ENCODE measurements around the gene CAMK4. TPM values are rescaled to one million over a fixed set of nuclear protein-coding genes. Genes with fewer than 3 reads are reported as not detected.

CAMK4 gene
- total and polyA plus RNA-seq, 2 donors (not counting 3 experiments of a cell fraction or from before 2014, with no cell fraction given), result 2.2 to 5.4 TPM

- no peaks in the 10 kb centered on the region for H3K27me3 ChIP-seq (ENCODE audit: control insufficient read depth in 2 of 2, insufficient read depth in 2 of 2, low read length in 2 of 2)
- CTCF ChIA-PET, result no interaction called here
- no peaks in the 10 kb centered on the region for H3K79me2 ChIP-seq (ENCODE audit: control insufficient read depth, insufficient read depth, low read length)
- H3K36me3 ChIP-seq (ENCODE audit: control insufficient read depth in 2 of 2, extremely low read depth in 1 of 2, insufficient read depth in 2 of 2, low read length in 2 of 2), result no peaks in the 10 kb centered on the region
- no peaks in the 10 kb centered on the region for H3K9me1 ChIP-seq (replicated peaks; ENCODE audit: control insufficient read depth, extremely low read depth, insufficient read depth, low read length)
- no TSS peak for BruUV-seq (replicated peaks)
- TF ChIP-seq FOS (IDR thresholded peaks at IDR 0.05; ENCODE audit: borderline replicate concordance, insufficient read depth, low read length) (no peak), MYC (IDR thresholded peaks at IDR 0.05; ENCODE audit: low read depth, low read length) (no peak), POLR2A (IDR thresholded peaks at IDR 0.05; ENCODE audit: low read depth, low read length) (no peak), EZH2 (IDR thresholded peaks at IDR 0.05; ENCODE audit: borderline replicate concordance, low read depth, low read length, severe bottlenecking) (no peak), POLR2AphosphoS5 (IDR thresholded peaks at IDR 0.05; ENCODE audit: insufficient read depth, low read depth, low read length) (no peak), GATA2 (IDR thresholded peaks at IDR 0.05; ENCODE audit: insufficient read depth, insufficient read length, low read depth, low read length) (no peak), MAX (IDR thresholded peaks at IDR 0.05; ENCODE audit: insufficient read depth, insufficient read length) (no peak), CTCF (IDR thresholded peaks at IDR 0.05; ENCODE audit: extremely low read depth in 1 of 2, insufficient read depth in 1 of 2, low read depth in 1 of 2, low read length in 2 of 2) (no peak), JUN (IDR thresholded peaks at IDR 0.05; ENCODE audit: borderline replicate concordance, insufficient read depth, insufficient read length, low read depth) (no peak)
- H2AFZ ChIP-seq (ENCODE audit: low read depth, low read length), result no peak overlapping the region
- H4K20me1 ChIP-seq (replicated peaks; ENCODE audit: control insufficient read depth, extremely low read depth, insufficient read depth, low read length), result no peaks in the 10 kb centered on the region
- dilution Hi-C loops (cut with MboI; ENCODE audit: extremely low pct_ligation_motif_present, low sequenced_read_pairs), result no loop called here
- POLR2A ChIA-PET, result no interaction called here
- no peak for DNase-seq (ENCODE audit: low read depth, low spot score)
- no peak overlapping the region for H3K27ac ChIP-seq (ENCODE audit: insufficient read depth, low read depth, low read length)
- no peak overlapping the region for H3K4me3 ChIP-seq (replicated peaks in 1 of 3; ENCODE audit: insufficient read depth in 1 of 3, low read depth in 1 of 3, low read length in 3 of 3)
- intact Hi-C loops (cut with micrococcal nuclease), result no loop called here
- no peaks in the 10 kb centered on the region for H3K9me3 ChIP-seq (replicated peaks; ENCODE audit: control insufficient read depth, insufficient read depth, low read length)
- no peak for FAIRE-seq
- H3K4me2 ChIP-seq (ENCODE audit: insufficient read depth, low read length), result no peak overlapping the region
- no peaks in the 10 kb centered on the region for H3K4me1 ChIP-seq (ENCODE audit: control insufficient read depth, extremely low read depth, insufficient read depth, low read length)
- no peak overlapping the region for H3K9ac ChIP-seq (replicated peaks; ENCODE audit: extremely low read depth, insufficient read depth, low read length)
Measured at GRCh38 chr5:111337133-111337532, 112.9 kb downstream of the CAMK4 start.
